ENCODE results near the gene BCL2.

Gene BCL2

GRCh38 chr18:63307551-63308200 lies 11.9 kb downstream of the BCL2 start:
- ATAC-seq: no peak

- no peak for ATAC-seq
These were observed 12.6 kb downstream of the BCL2 start for GRCh38 chr18:63306819-63307550.

- no peak for ATAC-seq
These were observed 13.3 kb downstream of the BCL2 start for GRCh38 chr18:63306249-63306648.

- no peak for ATAC-seq
These were observed 16.0 kb downstream of the BCL2 start for GRCh38 chr18:63303547-63303946.

- ATAC-seq: peak; percentile 32 to 46
These were observed 16.7 kb downstream of the BCL2 start for GRCh38 chr18:63302636-63303405.

- no peak for ATAC-seq
These were observed 17.3 kb downstream of the BCL2 start for GRCh38 chr18:63302220-63302619.

- peak in 1 of 2 donors; percentile 33 for ATAC-seq
These were observed 18.1 kb downstream of the BCL2 start for GRCh38 chr18:63301434-63301833.

GRCh38 chr18:63299837-63300745 lies 19.5 kb downstream of the BCL2 start:
- peak; percentile 56 to 59 for ATAC-seq

GRCh38 chr18:63298400-63299365 lies 20.9 kb downstream of the BCL2 start:
- ATAC-seq: peak in 1 of 2 donors; percentile 11

- no peak for ATAC-seq
These were observed 21.7 kb downstream of the BCL2 start for GRCh38 chr18:63297687-63298399.

- no peak for ATAC-seq
These were observed 25.6 kb downstream of the BCL2 start for GRCh38 chr18:63293935-63294334.

GRCh38 chr18:63292831-63293683 lies 26.5 kb downstream of the BCL2 start:
- ATAC-seq: peak; percentile 44 to 57

GRCh38 chr18:63291278-63291677 lies 28.3 kb downstream of the BCL2 start:
- peak in 1 of 2 donors; percentile 42 for ATAC-seq

GRCh38 chr18:63290821-63291200 lies 28.8 kb downstream of the BCL2 start:
- peak; percentile 22 to 59 for ATAC-seq

- ATAC-seq: no peak
These were observed 29.3 kb downstream of the BCL2 start for GRCh38 chr18:63290166-63290820.

GRCh38 chr18:63288311-63288710 lies 31.3 kb downstream of the BCL2 start:
- ATAC-seq: no peak

- ATAC-seq: no peak
These were observed 31.8 kb downstream of the BCL2 start for GRCh38 chr18:63287691-63288220.

GRCh38 chr18:63286926-63287325 lies 32.6 kb downstream of the BCL2 start:
- no peak for ATAC-seq

Data from activated CD4-positive, CD25-positive, alpha-beta regulatory T cell treated with anti-CD3 and anti-CD28 coated beads, Interleukin-2, amount 50 U/mL, for 24 hours (primary cell).